ACC112 (cell line): ENCODE results near the gene LSR.

Experiments
- H2AFZ ChIP-seq: fragments of 200-600 bp; sonication (generic); one replicate; pipeline ENCODE4 v1.6.0; 2017; ENCODE audit warnings: antibody characterized with exemption, low read length; ENCODE audit not compliant: unreplicated experiment
- H3K27ac ChIP-seq: fragments of 200-600 bp; sonication (generic); 2 replicates; pipeline ENCODE4 v1.5.1; 2014; ENCODE audit warnings: low read depth, mild to moderate bottlenecking, antibody characterized with exemption, low read length, moderate library complexity
- H3K27me3 ChIP-seq: fragments of 200-600 bp; sonication (generic); 2 replicates; pipeline ENCODE4 v1.6.1; 2014; ENCODE audit warnings: mild to moderate bottlenecking, antibody characterized with exemption, low read length, moderate library complexity, mixed read lengths; ENCODE audit not compliant: insufficient read depth
- H3K36me3 ChIP-seq: fragments of 200-600 bp; sonication (generic); 2 replicates; pipeline ENCODE4 v1.6.1; 2016; ENCODE audit warnings: mild to moderate bottlenecking, antibody characterized with exemption, low read length, moderate library complexity, mixed read lengths; ENCODE audit not compliant: insufficient read depth
- H3K4me1 ChIP-seq: fragments of 200-600 bp; sonication (generic); one replicate; pipeline ENCODE4 v1.6.1; 2016; ENCODE audit warnings: low read length, mixed read lengths; ENCODE audit not compliant: insufficient read depth, unreplicated experiment, control insufficient read depth
- H3K4me3 ChIP-seq: fragments of 200-600 bp; sonication (generic); 2 replicates; pipeline ENCODE4 v1.5.1; 2014; ENCODE audit warnings: mild to moderate bottlenecking, low read depth, low read length
- H3K79me2 ChIP-seq: fragments of 200-600 bp; sonication (generic); one replicate; pipeline ENCODE4 v1.6.0; 2016; ENCODE audit warnings: low read length; ENCODE audit not compliant: control insufficient read depth, unreplicated experiment, insufficient read depth

The LSR gene

DNA sequence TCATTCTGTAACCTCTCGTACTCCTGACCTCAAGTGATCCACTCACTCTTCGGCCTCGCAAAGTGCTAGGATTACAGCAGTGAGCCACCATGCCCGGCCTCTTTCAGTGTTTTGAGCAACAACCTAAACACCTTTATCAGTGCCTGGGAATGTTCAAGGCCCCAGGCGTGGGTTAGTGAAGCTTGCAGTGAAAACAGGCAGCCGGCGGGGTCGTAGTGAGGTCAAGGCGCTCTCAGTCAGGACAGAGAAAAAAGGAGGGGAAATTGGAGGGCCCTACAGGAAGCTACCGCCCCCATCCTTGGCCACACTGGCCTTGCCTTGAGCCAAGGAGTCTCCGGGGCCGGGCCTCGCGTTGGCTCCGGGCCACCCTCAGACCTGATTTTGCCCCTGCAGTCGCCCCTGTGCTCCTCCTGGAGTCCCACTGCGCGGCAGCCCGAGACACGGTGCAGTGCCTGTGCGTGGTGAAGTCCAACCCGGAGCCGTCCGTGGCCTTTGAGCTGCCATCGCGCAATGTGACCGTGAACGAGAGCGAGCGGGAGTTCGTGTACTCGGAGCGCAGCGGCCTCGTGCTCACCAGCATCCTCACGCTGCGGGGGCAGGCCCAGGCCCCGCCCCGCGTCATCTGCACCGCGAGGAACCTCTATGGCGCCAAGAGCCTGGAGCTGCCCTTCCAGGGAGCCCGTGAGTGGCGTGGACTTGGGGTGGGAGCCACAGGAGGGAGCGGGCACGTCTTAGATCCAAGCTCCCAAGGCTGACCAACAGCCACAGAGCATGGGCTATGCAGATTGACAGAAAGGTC lies 60.9 kb downstream of the LSR start:
- Histone ChIP-seq H3K4me3 (no peak overlapping the region), H3K27me3 (no peaks in the 10 kb centered on the region), H3K27ac (no peak overlapping the region), H3K79me2 (no peaks in the 10 kb centered on the region), H3K4me1 (no peaks in the 10 kb centered on the region), H3K36me3 (no peaks in the 10 kb centered on the region), H2AFZ (no peak overlapping the region)

- Histone ChIP-seq H3K4me3 (no peak overlapping the region), H3K36me3 (no peaks in the 10 kb centered on the region), H3K27ac (no peak overlapping the region), H2AFZ (no peak overlapping the region), H3K79me2 (no peaks in the 10 kb centered on the region), H3K27me3 (no peaks in the 10 kb centered on the region), H3K4me1 (no peaks in the 10 kb centered on the region)
Measured at GRCh38 chr19:35310331-35310730, 61.5 kb downstream of the LSR start.

DNA sequence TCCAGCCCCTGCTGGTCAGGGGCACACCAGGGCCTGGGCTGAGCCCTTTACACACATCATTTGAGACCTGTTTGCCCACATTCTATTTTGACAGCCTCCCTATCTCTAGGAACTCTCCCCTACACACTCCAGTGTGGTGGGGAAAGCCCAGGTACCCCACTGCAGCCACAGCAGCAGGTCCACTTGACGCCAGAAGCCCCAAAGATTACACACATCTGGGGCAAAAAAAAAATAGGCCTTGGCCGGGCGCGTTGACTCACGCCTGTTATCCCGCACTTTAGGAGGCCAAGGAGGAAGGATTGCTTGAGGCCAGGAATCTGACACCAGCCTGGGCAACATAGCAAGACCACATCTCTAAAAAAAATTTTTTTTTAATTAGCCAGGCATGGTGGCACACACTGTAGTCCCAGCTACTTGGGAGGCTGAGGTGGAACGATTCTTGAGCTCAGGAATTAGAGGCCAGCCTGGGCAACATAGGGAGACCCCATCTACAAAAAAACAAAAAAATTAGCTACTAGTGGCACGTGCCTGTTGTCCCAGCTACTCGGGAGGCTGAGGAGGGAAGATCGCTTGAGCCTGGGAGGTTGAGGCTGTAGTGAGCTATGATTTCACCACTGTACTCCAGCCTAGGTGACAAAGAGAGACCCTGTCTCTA lies 62.1 kb downstream of the LSR start:
- Histone ChIP-seq H2AFZ (no peak overlapping the region), H3K36me3 (no peaks in the 10 kb centered on the region), H3K4me1 (no peaks in the 10 kb centered on the region), H3K27ac (no peak overlapping the region), H3K4me3 (no peak overlapping the region), H3K79me2 (no peaks in the 10 kb centered on the region), H3K27me3 (no peaks in the 10 kb centered on the region)

GRCh38 chr19:35311901-35312665 lies 63.3 kb downstream of the LSR start:
- no peaks in the 10 kb centered on the region for H3K36me3 ChIP-seq
- H3K4me3 ChIP-seq, result no peak overlapping the region
- H3K27ac ChIP-seq, result no peak overlapping the region
- H3K79me2 ChIP-seq, result no peaks in the 10 kb centered on the region
- H3K27me3 ChIP-seq, result no peaks in the 10 kb centered on the region
- H2AFZ ChIP-seq, result no peak overlapping the region
- no peaks in the 10 kb centered on the region for H3K4me1 ChIP-seq

DNA sequence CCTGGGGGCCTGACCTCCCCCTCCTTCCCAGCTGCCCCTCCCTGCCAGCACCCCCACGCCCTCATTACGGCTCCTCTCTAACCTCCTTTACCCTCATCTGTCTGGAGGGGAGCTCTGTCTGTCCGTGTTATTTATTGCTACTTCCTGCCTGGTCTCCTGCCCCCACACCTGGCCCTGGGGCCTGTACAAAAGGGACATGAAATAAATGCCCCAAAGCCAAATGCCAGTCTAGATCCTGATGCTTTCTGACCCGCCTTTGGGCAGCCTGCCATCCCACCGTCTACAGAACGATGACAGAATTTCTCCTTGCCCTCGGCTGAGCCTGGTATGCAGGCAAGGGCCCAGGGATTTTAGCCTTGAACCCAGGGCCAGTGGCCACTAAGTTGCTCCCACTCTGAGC lies 64.8 kb downstream of the LSR start:
- Histone ChIP-seq H2AFZ (no peak overlapping the region), H3K36me3 (no peaks in the 10 kb centered on the region), H3K4me1 (peaks cover 4% of the 10 kb centered on the region), H3K27me3 (no peaks in the 10 kb centered on the region), H3K79me2 (no peaks in the 10 kb centered on the region), H3K27ac (no peak overlapping the region), H3K4me3 (no peak overlapping the region)

GRCh38 chr19:35314031-35314430 lies 65.2 kb downstream of the LSR start:
- no peak overlapping the region for H3K4me3 ChIP-seq
- H3K36me3 ChIP-seq, result no peaks in the 10 kb centered on the region
- H3K27ac ChIP-seq, result no peak overlapping the region
- no peaks in the 10 kb centered on the region for H3K27me3 ChIP-seq
- H3K4me1 ChIP-seq, result peaks cover 8% of the 10 kb centered on the region
- no peaks in the 10 kb centered on the region for H3K79me2 ChIP-seq
- H2AFZ ChIP-seq, result no peak overlapping the region

- Histone ChIP-seq H3K4me1 (peaks cover 13% of the 10 kb centered on the region), H2AFZ (no peak overlapping the region), H3K79me2 (no peaks in the 10 kb centered on the region)
Measured at GRCh38 chr19:35314858-35315470, 66.2 kb downstream of the LSR start.

GRCh38 chr19:35315883-35316282 lies 67.1 kb downstream of the LSR start:
- no peaks in the 10 kb centered on the region for H3K27me3 ChIP-seq
- no peaks in the 10 kb centered on the region for H3K79me2 ChIP-seq
- H2AFZ ChIP-seq, result no peak overlapping the region
- no peak overlapping the region for H3K27ac ChIP-seq
- H3K36me3 ChIP-seq, result no peaks in the 10 kb centered on the region
- H3K4me3 ChIP-seq, result no peak overlapping the region
- peaks cover 17% of the 10 kb centered on the region for H3K4me1 ChIP-seq

More at GRCh38 chr19:35314858-35315470, 66.2 kb downstream of the LSR start:
- no peak overlapping the region for H3K4me3 ChIP-seq
- no peaks in the 10 kb centered on the region for H3K27me3 ChIP-seq
- no peak overlapping the region for H3K27ac ChIP-seq
- no peaks in the 10 kb centered on the region for H3K36me3 ChIP-seq

GRCh38 chr19:35316560-35316959 lies 67.8 kb downstream of the LSR start:
- no peaks in the 10 kb centered on the region for H3K27me3 ChIP-seq
- H3K79me2 ChIP-seq, result no peaks in the 10 kb centered on the region
- H3K4me3 ChIP-seq, result no peak overlapping the region
- no peak overlapping the region for H2AFZ ChIP-seq
- H3K4me1 ChIP-seq, result peaks cover 17% of the 10 kb centered on the region
- H3K27ac ChIP-seq, result no peak overlapping the region
- no peaks in the 10 kb centered on the region for H3K36me3 ChIP-seq
